ENCODE results near the gene VSTM1.

- TF ChIP-seq CTCF (conservative IDR thresholded peaks at IDR 0.05), result no peak
- no peak for TF ChIP-seq EZH2 (IDR thresholded peaks at IDR 0.05; ENCODE audit: low read depth)
Observed at GRCh38 chr19:54107876-54108490, 44.3 kb upstream of the VSTM1 start.
